ENCODE data around the gene VRK3.
"Not testable (repeated sequence)": the region's sequence is repeated elsewhere in the genome, so short reads cannot be mapped to it uniquely, and the experiment has no call there.

VRK3 gene

GRCh38 chr19:50025022-50025793 is at the start of gene VRK3:
Gene VRK3, minus strand, starts transcription at chr19:50025372. Its CDS starts 9,210 bp downstream, at chr19:50016162.
- peak within 1 kb of the TSS; percentile 94 for H3K4me3 ChIP-seq
- peak; percentile 100 for DNase-seq (ENCODE audit: low spot score)
- TF ChIP-seq CTCF (IDR thresholded peaks at IDR 0.05) = no peak
- peak within 1 kb of the TSS; percentile 93 to 96 for H3K27ac ChIP-seq

- not testable (repeated sequence) for H3K4me3 ChIP-seq; H3K27ac ChIP-seq; DNase-seq (ENCODE audit: low spot score)
Observed at GRCh38 chr19:50068382-50068781, 43.2 kb upstream of the VRK3 start.

GRCh38 chr19:50067575-50067974 is 42.4 kb upstream of the VRK3 start:
- H3K27ac ChIP-seq = no peak overlapping the region
- DNase-seq (ENCODE audit: low spot score) = no peak
- no peak overlapping the region for H3K4me3 ChIP-seq
- TF ChIP-seq CTCF (IDR thresholded peaks at IDR 0.05) = no peak

GRCh38 chr19:50065938-50066337 is 40.8 kb upstream of the VRK3 start:
- Histone ChIP-seq H3K27ac (no peak overlapping the region), H3K4me3 (no peak overlapping the region)
- TF ChIP-seq CTCF (IDR thresholded peaks at IDR 0.05) = no peak
- no peak for DNase-seq (ENCODE audit: low spot score)

GRCh38 chr19:50061650-50062049 is 36.5 kb upstream of the VRK3 start:
- no peak for TF ChIP-seq CTCF (IDR thresholded peaks at IDR 0.05)
- H3K4me3 ChIP-seq = no peak overlapping the region
- no peak overlapping the region for H3K27ac ChIP-seq
- DNase-seq (ENCODE audit: low spot score) = no peak

GRCh38 chr19:50060107-50060506 is 34.9 kb upstream of the VRK3 start:
- TF ChIP-seq CTCF (IDR thresholded peaks at IDR 0.05) = no peak
- H3K4me3 ChIP-seq = no peak overlapping the region
- DNase-seq (ENCODE audit: low spot score) = no peak
- H3K27ac ChIP-seq = no peak overlapping the region

- TF ChIP-seq CTCF (IDR thresholded peaks at IDR 0.05) = no peak
Observed at GRCh38 chr19:50059045-50059444, 33.9 kb upstream of the VRK3 start.

More at GRCh38 chr19:50059045-50059444, 33.9 kb upstream of the VRK3 start:
- no peak overlapping the region for H3K27ac ChIP-seq
- H3K4me3 ChIP-seq = no peak overlapping the region
- no peak for DNase-seq (ENCODE audit: low spot score)

Measured in coronary artery (tissue), 2 donors.